Activated B cell treated with CpG ODN at 0.5 μM for 24 hours (primary cell): ENCODE measurements around the gene SLIT3. TPM values are rescaled to one million over a fixed set of nuclear protein-coding genes. Genes with fewer than 3 reads are reported as not detected.

ENCODE experiments used
- ATAC-seq: fragments of 200-7000 bp; cut with Tn5 transposase; one replicate; pipeline ENCODE4 v1.10.0; 2021; ENCODE audit warnings: low read depth, mild to moderate bottlenecking, moderate library complexity
- CTCF ChIA-PET: fragments of 350-600 bp; sonication (Branson Sonifier 250); formaldehyde crosslinking; loops from one replicate; lab custom pipeline; 2021; ENCODE audit warnings: antibody characterized with exemption; lab: Charles Lee
- POLR2A ChIA-PET: fragments of 350-600 bp; sonication (Branson Sonifier 250); formaldehyde crosslinking; loops from one replicate; lab custom pipeline; 2021; ENCODE audit warnings: antibody characterized with exemption; lab: Charles Lee
- DNase-seq: peaks from one replicate; pipeline ENCODE4 v3.0.0; 2022
- H3K27ac Mint-ChIP-seq: one replicate; pipeline ENCODE4 v1.8.0; 2020; ENCODE audit warnings: mixed read lengths
- H3K27me3 Mint-ChIP-seq: one replicate; pipeline ENCODE4 v1.8.0; 2021; ENCODE audit warnings: mixed read lengths
- H3K36me3 Mint-ChIP-seq: one replicate; pipeline ENCODE4 v1.8.0; 2021; ENCODE audit warnings: low read depth, mixed read lengths
- H3K4me1 Mint-ChIP-seq: one replicate; pipeline ENCODE4 v1.8.0; 2021; ENCODE audit warnings: mixed read lengths
- H3K4me3 Mint-ChIP-seq: one replicate; pipeline ENCODE4 v1.8.0; 2020; ENCODE audit warnings: mild to moderate bottlenecking, mixed read lengths
- H3K9me3 Mint-ChIP-seq: one replicate; pipeline ENCODE4 v1.8.0; 2020; ENCODE audit warnings: mixed read lengths
- CTCF ChIP-seq: fragments of 200-600 bp; IDR thresholded peaks from one replicate; pipeline ENCODE4 v1.8.0; 2022; ENCODE audit warnings: antibody characterized with exemption, mild to moderate bottlenecking
- intact Hi-C: fragments of 100-400 bp; cut with micrococcal nuclease; formaldehyde crosslinking; loops from one replicate; pipeline ENCODE4 v1.15.1; 2024
- total RNA-seq: library from RNA; stranded (reverse); gene quantifications from 2 replicates; pipeline ENCODE4 v1.2.3, GENCODE V29; 2022

The SLIT3 gene
- total RNA-seq, 1 donor from 2014 or later = not detected

GRCh38 chr5:168882283-168882682 lies 418.7 kb downstream of the SLIT3 start:
- TF ChIP-seq CTCF = no peak
- H3K4me3 Mint-ChIP-seq = no peak overlapping the region
- DNase-seq (no peak), ATAC-seq (no peak)
- CTCF ChIA-PET = no interaction called here
- H3K27me3 Mint-ChIP-seq = peaks cover 5% of the 10 kb centered on the region
- intact Hi-C loops = no loop called here
- POLR2A ChIA-PET = no interaction called here
- no peak overlapping the region for H3K27ac Mint-ChIP-seq
- peaks cover 14% of the 10 kb centered on the region for H3K4me1 Mint-ChIP-seq
- H3K36me3 Mint-ChIP-seq = no peaks in the 10 kb centered on the region
- H3K9me3 Mint-ChIP-seq = no peaks in the 10 kb centered on the region

GRCh38 chr5:168881427-168882149 lies 419.4 kb downstream of the SLIT3 start:
- intact Hi-C loops = no loop called here
- no peak overlapping the region for H3K4me3 Mint-ChIP-seq
- DNase-seq (no peak), ATAC-seq (no peak)
- no peak for TF ChIP-seq CTCF
- H3K4me1 Mint-ChIP-seq = peaks cover 14% of the 10 kb centered on the region
- H3K27ac Mint-ChIP-seq = no peak overlapping the region
- POLR2A ChIA-PET = no interaction called here
- H3K9me3 Mint-ChIP-seq = peaks cover 2% of the 10 kb centered on the region
- CTCF ChIA-PET = no interaction called here
- H3K36me3 Mint-ChIP-seq = no peaks in the 10 kb centered on the region
- H3K27me3 Mint-ChIP-seq = peaks cover 10% of the 10 kb centered on the region

GRCh38 chr5:168879929-168880328 lies 421.0 kb downstream of the SLIT3 start:
- no peak overlapping the region for H3K27ac Mint-ChIP-seq
- peaks cover 21% of the 10 kb centered on the region for H3K27me3 Mint-ChIP-seq
- peak; percentile 92 for ATAC-seq
- no peak overlapping the region for H3K4me3 Mint-ChIP-seq
- intact Hi-C loops = no loop called here
- no peak for DNase-seq
- POLR2A ChIA-PET = no interaction called here
- no peaks in the 10 kb centered on the region for H3K36me3 Mint-ChIP-seq
- CTCF ChIA-PET = no interaction called here
- H3K9me3 Mint-ChIP-seq = peaks cover 2% of the 10 kb centered on the region
- no peak for TF ChIP-seq CTCF
- H3K4me1 Mint-ChIP-seq = peaks cover 14% of the 10 kb centered on the region

GRCh38 chr5:168879331-168879730 lies 421.6 kb downstream of the SLIT3 start:
- Mint-ChIP-seq H3K27ac (no peak overlapping the region), H3K9me3 (peaks cover 2% of the 10 kb centered on the region), H3K27me3 (peaks cover 27% of the 10 kb centered on the region), H3K36me3 (no peaks in the 10 kb centered on the region), H3K4me3 (no peak overlapping the region), H3K4me1 (peaks cover 14% of the 10 kb centered on the region)
- ChIA-PET CTCF (no interaction called here), POLR2A (no interaction called here)
- intact Hi-C loops = no loop called here
- DNase-seq (no peak), ATAC-seq (no peak)
- TF ChIP-seq CTCF = no peak

- H3K4me3 Mint-ChIP-seq = no peak overlapping the region
- ChIA-PET POLR2A (no interaction called here), CTCF (no interaction called here)
- no peak overlapping the region for H3K27ac Mint-ChIP-seq
- H3K36me3 Mint-ChIP-seq = no peaks in the 10 kb centered on the region
- peaks cover 2% of the 10 kb centered on the region for H3K9me3 Mint-ChIP-seq
- TF ChIP-seq CTCF = no peak
- peaks cover 14% of the 10 kb centered on the region for H3K4me1 Mint-ChIP-seq
- ATAC-seq (no peak), DNase-seq (no peak)
- intact Hi-C loops = no loop called here
- H3K27me3 Mint-ChIP-seq = peaks cover 29% of the 10 kb centered on the region
Measured at GRCh38 chr5:168878135-168878745, 422.7 kb downstream of the SLIT3 start.
